Uterus (tissue), 4 donors: Measurements from ENCODE around the gene TMEM30A. TPM values are rescaled to one million over a fixed set of nuclear protein-coding genes. Genes with fewer than 3 reads are reported as not detected.

Experiments used
- DNase-seq, 2 donors: peaks; one replicate each; pipeline ENCODE4 v3.0.0-alpha.2; 2019 to 2020
- H3K27ac ChIP-seq, 2 donors: fragments of 200-600 bp; sonication (generic); 1 replicate in 1 of 2; 2 replicates in 1 of 2; pipeline ENCODE4 v1.5.1; 2016 to 2018
- H3K27me3 ChIP-seq, 2 donors: fragments of 200-600 bp; sonication (generic); one replicate each; pipeline ENCODE4 v1.5.1; 2018 to 2019; ENCODE audit warnings: control low read depth in 1 of 2
- H3K36me3 ChIP-seq, 2 donors: fragments of 200-600 bp; sonication (generic); one replicate each; pipeline ENCODE4 v1.5.1; 2019; ENCODE audit warnings: control low read depth in 1 of 2
- H3K4me1 ChIP-seq, 2 donors: fragments of 200-600 bp; sonication (generic); one replicate each; pipeline ENCODE4 v1.5.1; 2018 to 2019; ENCODE audit warnings: control low read depth in 1 of 2
- H3K4me3 ChIP-seq, 2 donors: fragments of 200-600 bp; sonication (generic); 1 replicate in 1 of 2; 2 replicates in 1 of 2; pipeline ENCODE4 v1.5.1; 2018 to 2019; ENCODE audit warnings: mild to moderate bottlenecking in 1 of 2
- H3K9me3 ChIP-seq, 2 donors: fragments of 200-600 bp; sonication (generic); one replicate each; pipeline ENCODE4 v1.5.1; 2019; ENCODE audit warnings: control low read depth in 1 of 2
- POLR2A ChIP-seq, 2 donors: fragments of 450-650 bp; IDR thresholded peaks; one replicate each; pipeline ENCODE4 v1.6.1; 2016; ENCODE audit warnings: antibody characterized with exemption in 2 of 2, mild to moderate bottlenecking in 1 of 2, moderate library complexity in 1 of 2
- intact Hi-C: fragments of 100-400 bp; cut with DNase I; formaldehyde crosslinking; loops from one replicate; pipeline ENCODE4 v1.15.1; 2023; ENCODE audit warnings: low total_unique reads
- total RNA-seq, 4 donors: library from RNA; depleted of rRNA in 3 of 4; stranded (reverse); fragments of >200 nt in 3 of 4; gene quantifications; one replicate each; pipeline versions ENCODE4 v1.1.0 to v1.2.4, GENCODE V29; 2014 to 2023
- TF ChIP-seq, protein P1 (sequence below), 4 experiments: fragments of 200-600 bp in 2 of 4; fragments of 450-650 bp in 2 of 4; sonication (generic) in 2 of 4; IDR thresholded peaks; one replicate each; pipeline ENCODE4 v1.5.1; 2016 to 2019; ENCODE audit warnings: antibody characterized with exemption in 4 of 4, mild to moderate bottlenecking in 2 of 4, moderate library complexity in 1 of 4
- donor health status: DM: yes; HTN: yes; CAD: no.

Gene TMEM30A
- total RNA-seq, 4 donors from 2014 or later = 71.0 to 194 (median 125) TPM

GRCh38 chr6:75286955-75287354 lies 2.4 kb upstream of the TMEM30A start:
- H3K4me1 ChIP-seq = no peaks in the 10 kb centered on the region

GRCh38 chr6:75285283-75285639 lies 669 bp upstream of the TMEM30A start:
- no peaks in the 10 kb centered on the region for H3K27me3 ChIP-seq
- peaks cover 0 to 4% of the 10 kb centered on the region in 2 donors for H3K4me1 ChIP-seq
- TF ChIP-seq, protein P1, sequence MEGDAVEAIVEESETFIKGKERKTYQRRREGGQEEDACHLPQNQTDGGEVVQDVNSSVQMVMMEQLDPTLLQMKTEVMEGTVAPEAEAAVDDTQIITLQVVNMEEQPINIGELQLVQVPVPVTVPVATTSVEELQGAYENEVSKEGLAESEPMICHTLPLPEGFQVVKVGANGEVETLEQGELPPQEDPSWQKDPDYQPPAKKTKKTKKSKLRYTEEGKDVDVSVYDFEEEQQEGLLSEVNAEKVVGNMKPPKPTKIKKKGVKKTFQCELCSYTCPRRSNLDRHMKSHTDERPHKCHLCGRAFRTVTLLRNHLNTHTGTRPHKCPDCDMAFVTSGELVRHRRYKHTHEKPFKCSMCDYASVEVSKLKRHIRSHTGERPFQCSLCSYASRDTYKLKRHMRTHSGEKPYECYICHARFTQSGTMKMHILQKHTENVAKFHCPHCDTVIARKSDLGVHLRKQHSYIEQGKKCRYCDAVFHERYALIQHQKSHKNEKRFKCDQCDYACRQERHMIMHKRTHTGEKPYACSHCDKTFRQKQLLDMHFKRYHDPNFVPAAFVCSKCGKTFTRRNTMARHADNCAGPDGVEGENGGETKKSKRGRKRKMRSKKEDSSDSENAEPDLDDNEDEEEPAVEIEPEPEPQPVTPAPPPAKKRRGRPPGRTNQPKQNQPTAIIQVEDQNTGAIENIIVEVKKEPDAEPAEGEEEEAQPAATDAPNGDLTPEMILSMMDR (IDR thresholded peaks at IDR 0.05) = no peak
- TF ChIP-seq POLR2A (IDR thresholded peaks at IDR 0.05) = no peak
- peak overlapping the region; percentile 90 to 94 for H3K27ac ChIP-seq
- intact Hi-C loops = no loop called here
- no peaks in the 10 kb centered on the region for H3K9me3 ChIP-seq
- no peak for DNase-seq
- H3K4me3 ChIP-seq = peak overlapping the region; percentile 80 to 90
- no peaks in the 10 kb centered on the region for H3K36me3 ChIP-seq

More at GRCh38 chr6:75286955-75287354, 2.4 kb upstream of the TMEM30A start:
- no peaks in the 10 kb centered on the region for H3K36me3 ChIP-seq
- H3K9me3 ChIP-seq = no peaks in the 10 kb centered on the region
- no peak overlapping the region for H3K4me3 ChIP-seq
- DNase-seq = no peak
- intact Hi-C loops = no loop called here
- TF ChIP-seq, protein P1 (IDR thresholded peaks at IDR 0.05) = no peak
- TF ChIP-seq POLR2A (IDR thresholded peaks at IDR 0.05) = no peak
- H3K27ac ChIP-seq = no peak overlapping the region
- no peaks in the 10 kb centered on the region for H3K27me3 ChIP-seq

- intact Hi-C loops = no loop called here
- H3K9me3 ChIP-seq = no peaks in the 10 kb centered on the region
- TF ChIP-seq POLR2A (IDR thresholded peaks at IDR 0.05) = no peak
- TF ChIP-seq, protein P1 (IDR thresholded peaks at IDR 0.05) = no peak
- peak overlapping the region; percentile 80 to 90 for H3K4me3 ChIP-seq
- peaks cover 0 to 5% of the 10 kb centered on the region in 2 donors for H3K4me1 ChIP-seq
- peak in 1 of 2 donors; percentile 20 for DNase-seq
- no peaks in the 10 kb centered on the region for H3K36me3 ChIP-seq
- peak overlapping the region; percentile 90 to 94 for H3K27ac ChIP-seq
- no peaks in the 10 kb centered on the region for H3K27me3 ChIP-seq
Observed at GRCh38 chr6:75283907-75284631, 523 bp downstream of the TMEM30A start.

DNA sequence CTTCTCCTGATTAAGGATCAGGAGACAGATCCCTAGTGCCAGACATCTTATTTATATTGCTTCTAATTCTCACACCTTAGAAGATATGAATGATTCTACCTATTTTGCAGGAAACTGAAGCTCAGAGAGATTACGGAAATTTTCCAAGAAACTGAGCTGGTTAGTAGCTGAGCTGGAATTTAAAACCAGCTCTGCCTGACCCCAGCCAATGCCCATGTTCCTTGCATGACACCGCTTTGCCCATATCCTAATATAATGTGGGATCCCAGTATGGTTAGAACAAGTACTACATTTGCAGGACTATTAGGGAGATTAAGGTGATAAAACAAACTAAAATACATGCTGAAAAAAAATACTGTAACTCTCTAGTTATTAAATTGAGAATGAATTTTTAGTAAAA lies 1.9 kb downstream of the TMEM30A start:
- Histone ChIP-seq H3K4me3 (peak overlapping the region; percentile 0 to 90), H3K27ac (no peak overlapping the region), H3K4me1 (peaks cover 0 to 5% of the 10 kb centered on the region in 2 donors), H3K36me3 (no peaks in the 10 kb centered on the region), H3K27me3 (no peaks in the 10 kb centered on the region), H3K9me3 (no peaks in the 10 kb centered on the region)
- no peak for TF ChIP-seq POLR2A (IDR thresholded peaks at IDR 0.05)
- TF ChIP-seq, protein P1 (IDR thresholded peaks at IDR 0.05) = no peak
- intact Hi-C loops = no loop called here
- no peak for DNase-seq

DNA sequence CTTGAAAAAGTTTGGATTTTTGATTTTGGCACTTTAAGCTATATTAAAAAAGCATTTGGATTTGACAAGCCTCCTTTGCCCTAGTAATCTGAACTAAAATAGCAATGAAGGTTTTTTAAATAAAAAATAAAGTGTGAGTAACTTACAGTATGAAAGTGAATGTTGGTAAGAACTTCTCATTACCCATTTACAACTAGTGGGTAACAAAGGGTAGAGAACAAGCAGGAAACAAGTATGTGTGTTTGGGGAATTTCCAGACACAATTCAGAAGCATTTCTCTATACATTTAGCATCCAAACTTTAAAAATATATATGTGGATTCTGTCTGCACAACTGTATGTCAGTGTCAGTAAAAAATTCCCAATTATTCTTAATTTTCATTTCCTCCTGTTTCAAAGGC lies 2.9 kb downstream of the TMEM30A start:
- no peak for TF ChIP-seq POLR2A (IDR thresholded peaks at IDR 0.05)
- TF ChIP-seq, protein P1 (IDR thresholded peaks at IDR 0.05) = no peak

More for the DNA sequence above, 2.9 kb downstream of the TMEM30A start:
- DNase-seq = no peak
- H3K36me3 ChIP-seq = no peaks in the 10 kb centered on the region
- intact Hi-C loops = no loop called here
- no peaks in the 10 kb centered on the region for H3K9me3 ChIP-seq
- H3K27me3 ChIP-seq = no peaks in the 10 kb centered on the region
- H3K4me1 ChIP-seq = peaks cover 0 to 5% of the 10 kb centered on the region in 2 donors
- no peak overlapping the region for H3K27ac ChIP-seq
- H3K4me3 ChIP-seq = no peak overlapping the region
